ENCODE measurements around the gene PRR3.

Gene PRR3

GRCh38 chr6:30578051-30578450, 21.0 kb downstream of the PRR3 start:
- no peak for TF ChIP-seq CTCF (IDR thresholded peaks at IDR 0.05)

- no peak for TF ChIP-seq CTCF (IDR thresholded peaks at IDR 0.05)
Observed at GRCh38 chr6:30583921-30584320, 26.8 kb downstream of the PRR3 start.

GRCh38 chr6:30589754-30590358, 32.8 kb downstream of the PRR3 start:
- TF ChIP-seq CTCF (IDR thresholded peaks at IDR 0.05): no peak

- TF ChIP-seq CTCF (IDR thresholded peaks at IDR 0.05): no peak
Observed at GRCh38 chr6:30590509-30590908, 33.4 kb downstream of the PRR3 start.

- no peak for TF ChIP-seq CTCF (IDR thresholded peaks at IDR 0.05)
Observed at GRCh38 chr6:30591008-30591407, 33.9 kb downstream of the PRR3 start.

- TF ChIP-seq CTCF (IDR thresholded peaks at IDR 0.05): no peak
Observed at GRCh38 chr6:30592287-30592686, 35.2 kb downstream of the PRR3 start.

GRCh38 chr6:30597315-30598144, 40.4 kb downstream of the PRR3 start:
- peak; percentile 65 for TF ChIP-seq CTCF (IDR thresholded peaks at IDR 0.05)

All from LNCAP (cell line).